SK-N-SH (cell line): ENCODE measurements around the gene NAP1L5.

ENCODE experiments used
- CTCF ChIP-seq: fragments of 200-600 bp; sonication (generic); IDR thresholded peaks from 2 replicates; pipeline ENCODE4 v1.6.1; 2017; ENCODE audit warnings: antibody characterized with exemption, mild to moderate bottlenecking, moderate library complexity
- EZH2phosphoT487 ChIP-seq: fragments of 200-600 bp; sonication (generic); IDR thresholded peaks from 2 replicates; pipeline ENCODE4 v1.6.1; 2017; ENCODE audit warnings: low read depth, mixed run types, mild to moderate bottlenecking, antibody characterized with exemption, moderate library complexity, borderline replicate concordance
- FOXJ3 ChIP-seq: sonication (generic); formaldehyde crosslinking; IDR thresholded peaks from 2 replicates; pipeline ENCODE4 v1.5.1; 2020; ENCODE audit warnings: mild to moderate bottlenecking, missing genetic modification reagents
- NRF1 ChIP-seq: IDR thresholded peaks from 2 replicates; pipeline ENCODE4 v1.6.1; 2012; ENCODE audit warnings: low read depth, mild to moderate bottlenecking, low read length
- REST ChIP-seq: IDR thresholded peaks from 2 replicates; pipeline ENCODE4 v1.6.1; 2012; ENCODE audit warnings: mild to moderate bottlenecking, low read depth, low read length, moderate library complexity
- SIN3A ChIP-seq: IDR thresholded peaks from 2 replicates; pipeline ENCODE4 v1.6.1; 2012; ENCODE audit warnings: low read depth, mild to moderate bottlenecking, low read length, moderate library complexity, borderline replicate concordance
- SMC3 ChIP-seq: IDR thresholded peaks from 2 replicates; pipeline ENCODE4 v1.6.1; 2012; ENCODE audit warnings: low read depth, low read length, improper control_type of control experiment
- TCF12 ChIP-seq: IDR thresholded peaks from 2 replicates; pipeline ENCODE4 v1.4.0; 2012

- TF ChIP-seq CTCF (no peak), EZH2phosphoT487 (no peak), SMC3 (no peak), FOXJ3 (no peak), TCF12 (no peak), NRF1 (no peak), SIN3A (no peak), REST (no peak)
Observed at GRCh38 chr4:88653371-88653946, 44.2 kb downstream of the NAP1L5 start.
